ENCODE results near the gene HDGF.
A peak's percentile ranks its signal among the peaks of the same experiment; 100 is the strongest.

Gene HDGF

DNA sequence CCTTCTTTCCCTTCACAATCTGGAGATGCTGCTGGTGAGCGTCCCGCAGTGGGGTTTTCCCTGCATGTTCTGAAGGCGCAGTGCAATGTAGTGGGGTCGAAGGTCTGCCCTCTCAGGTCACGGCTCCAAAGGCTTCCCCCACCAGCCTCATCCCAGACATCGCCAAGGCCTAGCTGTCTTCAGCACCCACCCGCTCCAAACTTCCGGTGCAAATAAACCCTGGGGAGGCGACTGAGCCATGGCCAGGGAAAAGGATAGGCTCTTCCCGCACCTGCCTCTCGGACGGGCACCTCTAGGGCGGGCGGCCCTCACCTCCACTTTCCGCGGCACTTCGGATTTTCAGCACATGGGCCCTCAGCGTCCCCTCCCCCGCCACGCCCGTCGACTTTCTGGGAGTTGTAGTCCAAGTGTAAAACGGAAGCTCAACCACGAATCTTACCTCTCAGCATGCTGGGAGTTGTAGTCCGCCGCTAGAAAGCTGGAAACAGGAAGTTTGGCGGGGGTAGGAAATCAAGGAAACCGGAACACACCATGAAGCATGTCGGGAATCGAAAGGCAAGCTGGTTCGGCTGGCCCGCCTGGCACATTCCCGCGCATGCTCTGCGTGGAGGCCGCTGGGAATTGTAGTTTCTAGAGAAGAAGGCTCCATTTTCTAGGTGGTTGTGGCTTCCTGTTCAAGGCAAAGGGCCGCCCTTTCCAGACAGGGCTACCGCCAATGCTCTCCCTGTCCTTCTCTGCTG, 10.6 kb downstream of the HDGF start, which contains the start of gene MRPL24:
Gene MRPL24 (minus strand): TSS at position 348 of the 740 bp plus-strand sequence. CDS start 2,384 bp downstream, outside the sequence.
- peak within 1 kb of the TSS; percentile 90 for H3K27ac ChIP-seq
- TF ChIP-seq ZFX (IDR thresholded peaks at IDR 0.05) (peak; percentile 92), CTCF (conservative IDR thresholded peaks at IDR 0.05) (no peak)

DNA sequence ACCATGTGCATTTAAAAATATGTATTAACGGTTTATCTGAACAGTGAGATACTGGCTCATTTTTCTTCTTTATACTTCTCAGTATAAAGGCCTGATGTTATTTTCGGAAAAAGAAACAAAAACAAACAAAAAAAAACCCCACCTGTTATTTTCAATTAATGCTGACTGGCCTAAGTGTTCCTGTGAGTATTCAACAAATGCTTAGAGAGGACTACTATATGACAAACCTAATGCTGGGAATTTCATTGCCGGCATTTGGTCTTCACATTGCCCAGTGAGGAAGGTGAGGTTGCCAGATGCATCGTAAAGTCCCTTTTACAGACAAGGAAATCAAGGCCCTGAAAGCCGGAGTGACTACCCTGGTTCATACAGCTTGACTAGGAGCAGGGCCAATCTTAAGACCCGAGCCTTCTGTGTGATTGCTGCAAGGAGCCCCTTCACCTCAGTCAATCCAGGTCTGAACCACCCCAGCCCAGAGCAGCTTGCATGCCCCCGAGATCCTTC, 11.2 kb downstream of the HDGF start:
- no peak for TF ChIP-seq CTCF (conservative IDR thresholded peaks at IDR 0.05)
- TF ChIP-seq ZFX (IDR thresholded peaks at IDR 0.05), result no peak
- H3K27ac ChIP-seq, result peak overlapping the region; percentile 90

GRCh38 chr1:156738916-156739315, 12.6 kb downstream of the HDGF start:
- H3K27ac ChIP-seq, result no peak overlapping the region
- no peak for TF ChIP-seq ZFX (IDR thresholded peaks at IDR 0.05)
- TF ChIP-seq CTCF (conservative IDR thresholded peaks at IDR 0.05), result no peak

DNA sequence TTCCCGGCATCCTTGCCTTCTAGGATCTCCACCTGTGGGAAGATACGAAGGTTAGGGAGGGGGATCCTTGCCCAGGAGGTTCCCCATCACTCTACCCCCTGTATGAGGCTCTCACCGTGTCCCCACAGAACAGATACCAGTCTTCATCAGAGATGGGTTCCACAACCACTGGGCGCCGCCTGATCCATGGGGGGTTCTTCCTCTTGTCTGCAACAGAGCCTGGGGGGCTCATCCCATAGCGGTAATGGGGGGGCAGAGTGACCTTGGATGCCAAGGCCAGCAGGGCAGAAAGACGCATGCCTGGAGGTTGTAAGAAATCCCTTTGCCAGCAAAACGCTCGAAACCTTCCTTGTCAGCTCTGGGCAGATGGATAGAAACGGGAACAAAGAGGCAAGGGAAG, 13.1 kb downstream of the HDGF start:
- TF ChIP-seq CTCF (conservative IDR thresholded peaks at IDR 0.05) (no peak), ZFX (IDR thresholded peaks at IDR 0.05) (no peak)

DNA sequence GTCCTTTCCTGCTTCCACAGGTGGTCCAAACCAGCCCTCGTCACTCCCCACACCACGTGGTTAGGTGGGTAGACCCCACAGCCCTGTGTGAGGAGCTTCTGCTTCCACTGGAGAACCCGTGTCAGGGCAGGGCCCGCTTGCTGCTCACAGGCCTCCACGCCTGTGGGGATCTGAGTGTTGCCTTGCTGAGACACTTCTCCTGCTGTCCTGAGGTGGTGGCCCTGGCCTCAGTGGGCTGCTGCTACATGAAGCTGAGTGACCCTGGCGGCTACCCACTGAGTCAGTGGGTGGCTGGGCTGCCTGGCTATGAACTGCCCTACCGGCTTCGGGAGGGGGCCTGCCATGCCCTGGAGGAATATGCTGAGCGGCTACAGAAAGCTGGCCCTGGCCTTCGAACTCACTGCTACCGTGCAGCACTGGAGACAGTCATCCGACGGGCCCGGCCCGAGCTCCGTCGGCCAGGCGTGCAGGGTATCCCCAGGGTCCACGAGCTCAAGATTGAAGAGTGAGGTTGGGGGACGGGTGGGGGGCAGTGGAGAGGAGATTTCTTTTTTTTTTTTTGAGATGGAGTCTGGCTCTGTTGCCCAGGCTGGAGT, 17.4 kb downstream of the HDGF start:
- no peak for TF ChIP-seq CTCF (conservative IDR thresholded peaks at IDR 0.05)
- no peak for TF ChIP-seq ZFX (IDR thresholded peaks at IDR 0.05)
- H3K27ac ChIP-seq, result no peak overlapping the region

More for the DNA sequence above, 13.1 kb downstream of the HDGF start:
- H3K27ac ChIP-seq, result no peak overlapping the region

GRCh38 chr1:156728599-156729462, 22.6 kb downstream of the HDGF start, which contains the start of gene ISG20L2:
TSS of gene ISG20L2 (minus strand) at chr1:156728766. CDS start at chr1:156727652, 1,114 bp downstream.
- H3K27ac ChIP-seq, result peak within 1 kb of the TSS; percentile 97
- no peak for TF ChIP-seq CTCF (conservative IDR thresholded peaks at IDR 0.05)
- TF ChIP-seq ZFX (IDR thresholded peaks at IDR 0.05), result peak; percentile 96
